Tibial nerve (tissue), 4 donors: ENCODE measurements around the gene GMEB2. TPM values are rescaled to one million over a fixed set of nuclear protein-coding genes. Genes with fewer than 3 reads are reported as not detected.

Experiments used
- DNase-seq, 2 donors: peaks; one replicate each; pipeline ENCODE4 v3.0.0-alpha.2; 2019; ENCODE audit warnings: low spot score in 2 of 2
- H3K27ac ChIP-seq, 4 donors: fragments of 200-600 bp; sonication (generic) in 3 of 4; one replicate each; pipeline ENCODE4 v1.5.1; 2017 to 2019; ENCODE audit warnings: mild to moderate bottlenecking in 1 of 4
- H3K27me3 ChIP-seq, 2 donors: fragments of 200-600 bp; sonication (generic) in 1 of 2; one replicate each; pipeline versions ENCODE4 v1.5.1 to v1.6.0; 2017 to 2019
- H3K36me3 ChIP-seq, 3 donors: fragments of 200-600 bp; sonication (generic); one replicate each; pipeline ENCODE4 v1.5.1; 2018 to 2019
- H3K4me1 ChIP-seq, 4 donors: fragments of 200-600 bp; sonication (generic) in 3 of 4; one replicate each; pipeline ENCODE4 v1.5.1; 2017 to 2019
- H3K4me3 ChIP-seq, 4 donors: fragments of 200-600 bp; sonication (generic) in 3 of 4; one replicate each; pipeline ENCODE4 v1.5.1; 2017 to 2019; ENCODE audit warnings: mild to moderate bottlenecking in 1 of 4, moderate library complexity in 1 of 4
- H3K9me3 ChIP-seq, 4 donors: fragments of 200-600 bp; sonication (generic) in 3 of 4; one replicate each; pipeline ENCODE4 v1.5.1; 2017 to 2019
- CTCF ChIP-seq, 5 experiments: fragments of 200-600 bp in 3 of 5; fragments of 450-650 bp in 2 of 5; sonication (generic) in 3 of 5; IDR thresholded peaks; one replicate each; pipeline ENCODE4 v1.5.1; 2016 to 2019; ENCODE audit warnings: antibody characterized with exemption in 5 of 5, mild to moderate bottlenecking in 3 of 5, moderate library complexity in 2 of 5
- EP300 ChIP-seq, 2 donors: sonication (generic); formaldehyde crosslinking; IDR thresholded peaks; one replicate each; pipeline ENCODE4 v1.6.1; 2017; ENCODE audit warnings: antibody characterized with exemption in 2 of 2, mild to moderate bottlenecking in 1 of 2
- POLR2A ChIP-seq, 2 donors: fragments of 450-650 bp; IDR thresholded peaks; one replicate each; pipeline ENCODE4 v1.6.1; 2017; ENCODE audit warnings: antibody characterized with exemption in 2 of 2, mild to moderate bottlenecking in 2 of 2, moderate library complexity in 2 of 2
- WGBS, 2 donors: methylation state at CpG; one replicate each; pipeline ENCODE4 v1.1.5; 2018; 5-methylcytosine and 5-hydroxymethylcytosine counted together
- total RNA-seq, 4 donors: library from RNA; depleted of rRNA; stranded (reverse); fragments of >200 nt; gene quantifications; one replicate each; pipeline ENCODE4 v1.1.0, GENCODE V29; 2016

The GMEB2 gene
- total RNA-seq, 4 donors from 2014 or later, result 12.5 to 14.7 (median 13.7) TPM

DNA sequence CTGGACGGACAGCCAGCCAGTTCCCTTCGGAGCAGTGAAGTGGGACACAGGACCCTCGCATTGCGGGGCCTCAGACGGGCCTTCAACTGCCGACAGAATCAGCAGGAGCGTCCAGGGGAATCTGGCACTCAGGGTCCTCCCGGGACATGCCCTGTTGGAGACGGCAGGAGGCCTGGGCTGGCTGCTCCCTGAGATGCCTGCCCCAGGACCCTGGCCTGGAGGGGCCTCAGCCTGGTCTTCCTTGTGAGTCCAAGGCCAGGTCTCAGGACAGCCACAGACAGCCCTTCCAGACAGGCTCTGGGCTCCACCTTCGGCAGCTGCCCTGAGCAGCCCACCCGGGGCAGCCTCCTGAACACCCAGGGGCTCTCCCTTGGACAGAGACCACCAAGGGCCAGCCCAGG lies 38.3 kb downstream of the GMEB2 start:
- peaks cover 0 to 70% (median 20%) of the 10 kb centered on the region in 3 donors for H3K36me3 ChIP-seq
- H3K27ac ChIP-seq, result peak overlapping the region in 1 of 4 donors; percentile 12
- TF ChIP-seq EP300 (IDR thresholded peaks at IDR 0.05) (no peak), CTCF (IDR thresholded peaks at IDR 0.05) (no peak), POLR2A (IDR thresholded peaks at IDR 0.05) (no peak)
- H3K4me1 ChIP-seq, result peaks cover 0 to 10% (median 0%) of the 10 kb centered on the region in 4 donors
- H3K9me3 ChIP-seq, result no peaks in the 10 kb centered on the region
- H3K4me3 ChIP-seq, result no peak overlapping the region
- no peak for DNase-seq
- WGBS, 2 donors, result 77 to 86% methylated on average over 10 to 11 of the region's 11 CpGs
- no peaks in the 10 kb centered on the region for H3K27me3 ChIP-seq

DNA sequence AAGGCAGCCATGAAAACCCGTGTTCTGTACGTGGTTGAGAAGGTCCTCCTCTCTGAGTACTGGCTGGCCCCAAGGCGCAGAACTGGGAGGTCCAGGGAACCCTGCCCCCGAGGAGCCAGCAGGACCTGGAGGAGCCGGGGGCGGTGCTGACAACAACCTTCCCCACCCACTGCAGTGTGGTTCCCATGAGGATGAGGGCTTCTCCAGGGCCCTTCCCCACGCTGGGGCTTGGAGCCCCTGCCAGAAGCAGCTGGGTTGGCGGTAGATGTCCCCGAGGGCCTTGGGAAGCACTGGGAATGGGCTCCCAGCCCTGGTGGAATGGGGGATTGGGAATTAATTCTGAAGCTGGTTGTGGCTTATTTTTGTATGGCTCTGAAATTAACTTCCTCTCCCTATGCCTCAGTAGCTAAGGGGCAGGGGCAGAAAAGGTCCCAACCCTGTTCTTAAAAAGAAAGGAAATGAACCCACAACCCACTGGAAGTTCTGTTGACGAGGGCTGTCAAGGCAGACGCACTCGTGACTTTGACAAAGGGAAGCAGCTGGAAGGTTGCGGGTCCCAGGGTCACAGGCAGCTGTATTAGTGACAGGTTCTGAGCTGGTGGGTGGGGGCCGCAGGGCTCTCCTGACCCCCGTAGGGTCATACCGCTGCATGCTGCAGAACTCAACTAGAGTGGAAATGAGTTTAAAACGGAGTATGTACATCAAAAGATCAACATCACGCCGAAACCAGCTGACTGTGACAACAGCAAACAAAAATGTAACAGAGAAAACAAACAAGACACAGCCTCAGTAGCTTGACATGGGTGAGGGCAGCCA lies 38.9 kb downstream of the GMEB2 start:
- WGBS, 2 donors, result 58 to 61% methylated on average over 17 to 19 of the region's 19 CpGs
- peaks cover 0 to 64% (median 20%) of the 10 kb centered on the region in 3 donors for H3K36me3 ChIP-seq
- peaks cover 0 to 12% (median 0%) of the 10 kb centered on the region in 4 donors for H3K4me1 ChIP-seq
- H3K27ac ChIP-seq, result no peak overlapping the region
- H3K27me3 ChIP-seq, result no peaks in the 10 kb centered on the region
- no peaks in the 10 kb centered on the region for H3K9me3 ChIP-seq
- no peak overlapping the region for H3K4me3 ChIP-seq
- TF ChIP-seq CTCF (IDR thresholded peaks at IDR 0.05) (no peak), POLR2A (IDR thresholded peaks at IDR 0.05) (no peak), EP300 (IDR thresholded peaks at IDR 0.05) (no peak)
- DNase-seq, result no peak

DNA sequence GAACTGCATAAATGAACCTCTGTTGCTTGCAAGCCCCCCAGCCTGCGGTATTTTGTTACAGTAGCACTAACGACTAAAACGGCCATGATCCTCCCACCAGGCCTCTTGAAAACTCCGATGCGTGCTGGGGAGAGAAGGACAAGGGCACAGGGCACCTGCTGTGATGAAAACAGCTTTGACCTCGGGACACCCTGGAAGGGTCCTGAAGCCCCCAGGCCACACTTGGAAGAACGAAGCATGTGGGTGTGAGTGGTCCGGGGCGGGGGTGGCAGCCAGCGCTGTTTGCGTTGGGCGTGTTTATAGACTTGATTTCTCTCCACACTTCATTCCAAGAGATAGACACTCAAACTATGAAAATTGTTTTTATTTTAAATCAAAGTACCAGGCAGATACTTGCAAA lies 39.6 kb downstream of the GMEB2 start:
- DNase-seq, result no peak
- no peak overlapping the region for H3K4me3 ChIP-seq
- peaks cover 0 to 14% (median 0%) of the 10 kb centered on the region in 4 donors for H3K4me1 ChIP-seq
- TF ChIP-seq POLR2A (IDR thresholded peaks at IDR 0.05) (no peak), CTCF (IDR thresholded peaks at IDR 0.05) (no peak), EP300 (IDR thresholded peaks at IDR 0.05) (no peak)
- H3K36me3 ChIP-seq, result peaks cover 0 to 57% (median 19%) of the 10 kb centered on the region in 3 donors
- 83 to 87% methylated on average over 12 of the region's 12 CpGs for WGBS, 2 donors
- no peaks in the 10 kb centered on the region for H3K27me3 ChIP-seq
- H3K27ac ChIP-seq, result no peak overlapping the region
- no peaks in the 10 kb centered on the region for H3K9me3 ChIP-seq

DNA sequence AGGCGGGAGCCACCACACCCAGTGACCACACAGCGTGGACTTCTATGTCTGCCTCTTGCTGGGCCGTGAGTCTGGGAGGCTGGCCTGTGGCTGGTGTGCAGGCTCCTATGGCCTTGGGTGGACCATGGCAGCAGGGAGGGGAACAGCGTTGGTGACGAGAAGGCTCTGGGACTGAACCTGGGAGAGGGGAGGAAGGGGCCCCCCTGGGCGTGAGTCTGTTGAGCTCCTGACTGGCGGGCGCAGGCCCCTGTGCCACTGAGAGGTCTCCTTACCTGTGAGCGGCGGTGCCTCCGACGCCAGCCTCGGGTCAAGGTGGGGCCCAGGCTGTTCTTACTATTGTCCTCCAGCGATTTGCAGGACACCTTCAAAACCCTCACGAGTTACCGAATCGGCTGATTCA lies 40.1 kb downstream of the GMEB2 start:
- Histone ChIP-seq H3K4me3 (no peak overlapping the region), H3K36me3 (peaks cover 0 to 52% (median 15%) of the 10 kb centered on the region in 3 donors), H3K27ac (no peak overlapping the region), H3K4me1 (peaks cover 0 to 14% (median 0%) of the 10 kb centered on the region in 4 donors), H3K9me3 (no peaks in the 10 kb centered on the region), H3K27me3 (no peaks in the 10 kb centered on the region)
- no peak for TF ChIP-seq EP300 (IDR thresholded peaks at IDR 0.05)
- TF ChIP-seq POLR2A (IDR thresholded peaks at IDR 0.05), result no peak
- TF ChIP-seq CTCF (IDR thresholded peaks at IDR 0.05), result no peak
- DNase-seq, result no peak
- 91 to 92% methylated on average over 17 of the region's 17 CpGs for WGBS, 2 donors
